ENCODE measurements around the gene CTCFL.

Gene CTCFL

GRCh38 chr20:57571782-57572416 is 47.0 kb upstream of the CTCFL start:
- H3K36me3 ChIP-seq (replicated peaks in 1 of 2; ENCODE audit: control insufficient read depth in 2 of 2, insufficient read depth in 2 of 2, low read length in 2 of 2) = no peaks in the 10 kb centered on the region
- no peak overlapping the region for H2AK5ac ChIP-seq (ENCODE audit: low read depth, low read length)
- H2AFZ ChIP-seq (ENCODE audit: low read length) = no peak overlapping the region
- no peak overlapping the region for H3K4me3 ChIP-seq (ENCODE audit: low read length in 2 of 2)
- H2BK15ac ChIP-seq (ENCODE audit: low read length) = no peak overlapping the region
- H3K4me1 ChIP-seq (ENCODE audit: control insufficient read depth in 2 of 2, insufficient read depth in 1 of 2, low read depth in 1 of 2, low read length in 2 of 2) = peaks cover 0 to 3% of the 10 kb centered on the region in 2 donors
- H3K79me1 ChIP-seq (ENCODE audit: low read depth, low read length) = peaks cover 1% of the 10 kb centered on the region
- H3K27me3 ChIP-seq (ENCODE audit: control insufficient read depth in 3 of 3, insufficient read depth in 3 of 3, low read depth in 1 of 3, low read length in 3 of 3) = peaks cover 0 to 27% (median 0%) of the 10 kb centered on the region in 3 experiments
- H2BK5ac ChIP-seq (ENCODE audit: low read length) = no peak overlapping the region
- WGBS, 2 donors (ENCODE audit: extremely low coverage in 2 of 2, insufficient read length in 2 of 2, insufficient replicate concordance in 1 of 2) = no CpG with 5 or more reads among the region's 3 CpGs
- no peak overlapping the region for H3K23ac ChIP-seq (ENCODE audit: low read depth, low read length, poor library complexity)
- no peak overlapping the region for H2BK12ac ChIP-seq (ENCODE audit: low read length)
- H3K9ac ChIP-seq (ENCODE audit: low read depth, low read length, poor library complexity) = no peak overlapping the region
- no peak for DNase-seq (ENCODE audit: low spot score)
- no peak overlapping the region for H4K8ac ChIP-seq (ENCODE audit: low read depth, low read length)
- H2BK120ac ChIP-seq (ENCODE audit: low read depth, low read length) = no peak overlapping the region
- H3K4ac ChIP-seq (ENCODE audit: low read length) = no peak overlapping the region
- H3K27ac ChIP-seq (replicated peaks; ENCODE audit: low read length) = no peak overlapping the region
- no peak overlapping the region for H4K91ac ChIP-seq (ENCODE audit: low read depth, low read length, poor library complexity)
- no peaks in the 10 kb centered on the region for H3K9me3 ChIP-seq (replicated peaks in 1 of 2; ENCODE audit: control insufficient read depth in 2 of 2, insufficient read depth in 1 of 2, low read depth in 1 of 2, low read length in 2 of 2)
- H3K18ac ChIP-seq (ENCODE audit: low read length) = no peak overlapping the region
- no peak overlapping the region for H3K14ac ChIP-seq (ENCODE audit: low read length)
- H3K4me2 ChIP-seq (ENCODE audit: insufficient read depth, low read length, poor library complexity, severe bottlenecking) = no peak overlapping the region

GRCh38 chr20:57570920-57571319 is 46.0 kb upstream of the CTCFL start:
- Histone ChIP-seq H3K27ac (replicated peaks; ENCODE audit: low read length) (no peak overlapping the region), H3K79me1 (ENCODE audit: low read depth, low read length) (peaks cover 1% of the 10 kb centered on the region), H4K91ac (ENCODE audit: low read depth, low read length, poor library complexity) (no peak overlapping the region), H3K18ac (ENCODE audit: low read length) (no peak overlapping the region), H3K36me3 (replicated peaks in 1 of 2; ENCODE audit: control insufficient read depth in 2 of 2, insufficient read depth in 2 of 2, low read length in 2 of 2) (no peaks in the 10 kb centered on the region), H3K4me1 (ENCODE audit: control insufficient read depth in 2 of 2, insufficient read depth in 1 of 2, low read depth in 1 of 2, low read length in 2 of 2) (peaks cover 0 to 3% of the 10 kb centered on the region in 2 donors), H3K4me3 (ENCODE audit: low read length in 2 of 2) (no peak overlapping the region), H2BK120ac (ENCODE audit: low read depth, low read length) (no peak overlapping the region), H2BK12ac (ENCODE audit: low read length) (no peak overlapping the region), H3K4me2 (ENCODE audit: insufficient read depth, low read length, poor library complexity, severe bottlenecking) (no peak overlapping the region), H3K9me3 (replicated peaks in 1 of 2; ENCODE audit: control insufficient read depth in 2 of 2, insufficient read depth in 1 of 2, low read depth in 1 of 2, low read length in 2 of 2) (no peaks in the 10 kb centered on the region), H3K14ac (ENCODE audit: low read length) (no peak overlapping the region), H2BK15ac (ENCODE audit: low read length) (no peak overlapping the region), H3K9ac (ENCODE audit: low read depth, low read length, poor library complexity) (no peak overlapping the region), H3K27me3 (ENCODE audit: control insufficient read depth in 3 of 3, insufficient read depth in 3 of 3, low read depth in 1 of 3, low read length in 3 of 3) (peaks cover 0 to 27% (median 0%) of the 10 kb centered on the region in 3 experiments), H2AFZ (ENCODE audit: low read length) (no peak overlapping the region), H3K23ac (ENCODE audit: low read depth, low read length, poor library complexity) (no peak overlapping the region), H3K4ac (ENCODE audit: low read length) (no peak overlapping the region), H2AK5ac (ENCODE audit: low read depth, low read length) (no peak overlapping the region), H4K8ac (ENCODE audit: low read depth, low read length) (no peak overlapping the region), H2BK5ac (ENCODE audit: low read length) (no peak overlapping the region)
- no CpG with 5 or more reads among the region's 8 CpGs for WGBS, 2 donors (ENCODE audit: extremely low coverage in 2 of 2, insufficient read length in 2 of 2, insufficient replicate concordance in 1 of 2)
- no peak for DNase-seq (ENCODE audit: low spot score)

GRCh38 chr20:57570145-57570850 is 45.4 kb upstream of the CTCFL start:
- Histone ChIP-seq H3K4ac (ENCODE audit: low read length) (no peak overlapping the region), H2BK12ac (ENCODE audit: low read length) (no peak overlapping the region), H4K91ac (ENCODE audit: low read depth, low read length, poor library complexity) (no peak overlapping the region), H3K23ac (ENCODE audit: low read depth, low read length, poor library complexity) (no peak overlapping the region), H3K27me3 (ENCODE audit: control insufficient read depth in 3 of 3, insufficient read depth in 3 of 3, low read depth in 1 of 3, low read length in 3 of 3) (peaks cover 0 to 24% (median 0%) of the 10 kb centered on the region in 3 experiments), H3K4me3 (ENCODE audit: low read length in 2 of 2) (no peak overlapping the region), H4K8ac (ENCODE audit: low read depth, low read length) (peak overlapping the region; percentile 29), H2BK15ac (ENCODE audit: low read length) (no peak overlapping the region), H2BK5ac (ENCODE audit: low read length) (no peak overlapping the region), H2BK120ac (ENCODE audit: low read depth, low read length) (no peak overlapping the region), H3K79me1 (ENCODE audit: low read depth, low read length) (peaks cover 1% of the 10 kb centered on the region), H3K14ac (ENCODE audit: low read length) (no peak overlapping the region), H2AK5ac (ENCODE audit: low read depth, low read length) (no peak overlapping the region), H3K4me1 (ENCODE audit: control insufficient read depth in 2 of 2, insufficient read depth in 1 of 2, low read depth in 1 of 2, low read length in 2 of 2) (peaks cover 0 to 3% of the 10 kb centered on the region in 2 donors), H3K9ac (ENCODE audit: low read depth, low read length, poor library complexity) (no peak overlapping the region), H2AFZ (ENCODE audit: low read length) (no peak overlapping the region), H3K9me3 (replicated peaks in 1 of 2; ENCODE audit: control insufficient read depth in 2 of 2, insufficient read depth in 1 of 2, low read depth in 1 of 2, low read length in 2 of 2) (no peaks in the 10 kb centered on the region), H3K4me2 (ENCODE audit: insufficient read depth, low read length, poor library complexity, severe bottlenecking) (no peak overlapping the region), H3K36me3 (replicated peaks in 1 of 2; ENCODE audit: control insufficient read depth in 2 of 2, insufficient read depth in 2 of 2, low read length in 2 of 2) (no peaks in the 10 kb centered on the region), H3K18ac (ENCODE audit: low read length) (no peak overlapping the region), H3K27ac (replicated peaks; ENCODE audit: low read length) (no peak overlapping the region)
- DNase-seq (ENCODE audit: low spot score) = no peak
- no CpG with 5 or more reads among the region's 20 CpGs for WGBS, 2 donors (ENCODE audit: extremely low coverage in 2 of 2, insufficient read length in 2 of 2, insufficient replicate concordance in 1 of 2)

GRCh38 chr20:57568960-57569359 is 44.0 kb upstream of the CTCFL start:
- Histone ChIP-seq H3K4me1 (ENCODE audit: control insufficient read depth in 2 of 2, insufficient read depth in 1 of 2, low read depth in 1 of 2, low read length in 2 of 2) (peaks cover 0 to 3% of the 10 kb centered on the region in 2 donors), H3K79me1 (ENCODE audit: low read depth, low read length) (peaks cover 1% of the 10 kb centered on the region), H2BK5ac (ENCODE audit: low read length) (no peak overlapping the region), H3K14ac (ENCODE audit: low read length) (no peak overlapping the region), H3K36me3 (replicated peaks in 1 of 2; ENCODE audit: control insufficient read depth in 2 of 2, insufficient read depth in 2 of 2, low read length in 2 of 2) (no peaks in the 10 kb centered on the region), H3K9me3 (replicated peaks in 1 of 2; ENCODE audit: control insufficient read depth in 2 of 2, insufficient read depth in 1 of 2, low read depth in 1 of 2, low read length in 2 of 2) (no peaks in the 10 kb centered on the region), H2BK120ac (ENCODE audit: low read depth, low read length) (no peak overlapping the region), H2BK12ac (ENCODE audit: low read length) (no peak overlapping the region), H3K27me3 (ENCODE audit: control insufficient read depth in 3 of 3, insufficient read depth in 3 of 3, low read depth in 1 of 3, low read length in 3 of 3) (peaks cover 0 to 19% (median 0%) of the 10 kb centered on the region in 3 experiments), H3K18ac (ENCODE audit: low read length) (no peak overlapping the region), H4K8ac (ENCODE audit: low read depth, low read length) (no peak overlapping the region), H3K9ac (ENCODE audit: low read depth, low read length, poor library complexity) (no peak overlapping the region), H2AFZ (ENCODE audit: low read length) (no peak overlapping the region), H3K23ac (ENCODE audit: low read depth, low read length, poor library complexity) (no peak overlapping the region), H3K4me3 (ENCODE audit: low read length in 2 of 2) (no peak overlapping the region), H4K91ac (ENCODE audit: low read depth, low read length, poor library complexity) (no peak overlapping the region), H3K4ac (ENCODE audit: low read length) (no peak overlapping the region), H2AK5ac (ENCODE audit: low read depth, low read length) (no peak overlapping the region), H2BK15ac (ENCODE audit: low read length) (no peak overlapping the region), H3K27ac (replicated peaks; ENCODE audit: low read length) (no peak overlapping the region), H3K4me2 (ENCODE audit: insufficient read depth, low read length, poor library complexity, severe bottlenecking) (no peak overlapping the region)
- WGBS, 2 donors (ENCODE audit: extremely low coverage in 2 of 2, insufficient read length in 2 of 2, insufficient replicate concordance in 1 of 2) = no CpG with 5 or more reads among the region's 12 CpGs
- no peak for DNase-seq (ENCODE audit: low spot score)
